Trophoblast cell (in vitro differentiated cells and primary cell): ENCODE data around the gene FLNC.

Source experiments
- DNase-seq, 2 donors: peaks; one replicate each; pipeline ENCODE4 v3.0.0-alpha.2; 2016
- H2AFZ ChIP-seq: 2 replicates; pipeline ENCODE4 v1.6.1; 2013; ENCODE audit warnings: low read length, moderate library complexity, mild to moderate bottlenecking; ENCODE audit not compliant: insufficient read depth, poor library complexity
- H2AK5ac ChIP-seq: 2 replicates; pipeline ENCODE4 v1.6.1; 2013; ENCODE audit warnings: mild to moderate bottlenecking, low read length
- H2BK120ac ChIP-seq: 2 replicates; pipeline ENCODE4 v1.6.1; 2013; ENCODE audit warnings: low read length, mild to moderate bottlenecking, moderate library complexity; ENCODE audit not compliant: insufficient read depth, poor library complexity
- H2BK12ac ChIP-seq: 2 replicates; pipeline ENCODE4 v1.6.1; 2013; ENCODE audit warnings: mild to moderate bottlenecking, low read length, moderate library complexity
- H2BK5ac ChIP-seq: 2 replicates; pipeline ENCODE4 v1.6.1; 2013; ENCODE audit warnings: low read length, low read depth, moderate library complexity, mild to moderate bottlenecking; ENCODE audit not compliant: poor library complexity
- H3K14ac ChIP-seq: 2 replicates; pipeline ENCODE4 v1.6.1; 2013; ENCODE audit warnings: mild to moderate bottlenecking, low read length
- H3K18ac ChIP-seq: 2 replicates; pipeline ENCODE4 v1.6.1; 2013; ENCODE audit warnings: mild to moderate bottlenecking, low read length
- H3K23ac ChIP-seq: 2 replicates; pipeline ENCODE4 v1.6.1; 2013; ENCODE audit warnings: low read length
- H3K27ac ChIP-seq: 2 replicates; pipeline ENCODE4 v1.5.1; 2013; ENCODE audit warnings: low read depth, mild to moderate bottlenecking, inconsistent platforms, low read length, moderate library complexity
- H3K27me3 ChIP-seq: 2 replicates; pipeline ENCODE4 v1.6.1; 2013; ENCODE audit warnings: inconsistent platforms, mild to moderate bottlenecking, low read length, moderate library complexity; ENCODE audit not compliant: insufficient read depth
- H3K36me3 ChIP-seq, 2 experiments: 1 replicate in 1 of 2; 2 replicates in 1 of 2; pipeline ENCODE4 v1.6.1; 2013; ENCODE audit warnings: low read length in 2 of 2, mild to moderate bottlenecking in 2 of 2, moderate library complexity in 1 of 2; ENCODE audit not compliant: insufficient read depth in 2 of 2, control insufficient read depth in 1 of 2
- H3K4ac ChIP-seq: 2 replicates; pipeline ENCODE4 v1.6.1; 2013; ENCODE audit warnings: low read depth, mild to moderate bottlenecking, low read length, moderate library complexity
- H3K4me1 ChIP-seq, 2 experiments: 1 replicate in 1 of 2; 2 replicates in 1 of 2; pipeline ENCODE4 v1.6.1; 2013; ENCODE audit warnings: low read length in 2 of 2, mild to moderate bottlenecking in 2 of 2, moderate library complexity in 1 of 2; ENCODE audit not compliant: insufficient read depth in 2 of 2, control insufficient read depth in 1 of 2
- H3K4me2 ChIP-seq: 2 replicates; pipeline ENCODE4 v1.6.1; 2013; ENCODE audit warnings: inconsistent platforms, mild to moderate bottlenecking, low read length, moderate library complexity
- H3K4me3 ChIP-seq: 2 replicates; pipeline ENCODE4 v1.5.1; 2013; ENCODE audit warnings: mild to moderate bottlenecking, low read depth, low read length, inconsistent platforms
- H3K79me1 ChIP-seq: one replicate; pipeline ENCODE4 v1.6.1; 2013; ENCODE audit warnings: low read length
- H3K79me2 ChIP-seq: 2 replicates; pipeline ENCODE4 v1.6.1; 2013; ENCODE audit warnings: low read length, mild to moderate bottlenecking; ENCODE audit not compliant: control insufficient read depth, insufficient read depth, poor library complexity
- H3K9ac ChIP-seq: 2 replicates; pipeline ENCODE4 v1.6.1; 2013; ENCODE audit warnings: mild to moderate bottlenecking, low read length
- H3K9me3 ChIP-seq: 2 replicates; pipeline ENCODE4 v1.6.1; 2013; ENCODE audit warnings: low read depth, mild to moderate bottlenecking, control low read depth, inconsistent platforms, low read length; ENCODE audit not compliant: insufficient read depth
- H4K12ac ChIP-seq: 2 replicates; pipeline ENCODE4 v1.6.1; 2013; ENCODE audit warnings: low read depth, mild to moderate bottlenecking, low read length, moderate library complexity
- H4K8ac ChIP-seq: 2 replicates; pipeline ENCODE4 v1.6.1; 2013; ENCODE audit warnings: low read depth, mild to moderate bottlenecking, low read length, moderate library complexity
- H4K91ac ChIP-seq: one replicate; pipeline ENCODE4 v1.6.1; 2013; ENCODE audit warnings: low read depth, mild to moderate bottlenecking, low read length, moderate library complexity
- WGBS: extraction: QIAGEN DNeasy Blood & Tissue Kit; methylation state at CpG from one replicate; pipeline ENCODE4 v1.1.7; 2013; ENCODE audit warnings: missing lambda C conversion rate; ENCODE audit not compliant: insufficient read length, insufficient coverage; ENCODE audit errors: extremely low coverage; 5-methylcytosine and 5-hydroxymethylcytosine counted together

FLNC gene

DNA sequence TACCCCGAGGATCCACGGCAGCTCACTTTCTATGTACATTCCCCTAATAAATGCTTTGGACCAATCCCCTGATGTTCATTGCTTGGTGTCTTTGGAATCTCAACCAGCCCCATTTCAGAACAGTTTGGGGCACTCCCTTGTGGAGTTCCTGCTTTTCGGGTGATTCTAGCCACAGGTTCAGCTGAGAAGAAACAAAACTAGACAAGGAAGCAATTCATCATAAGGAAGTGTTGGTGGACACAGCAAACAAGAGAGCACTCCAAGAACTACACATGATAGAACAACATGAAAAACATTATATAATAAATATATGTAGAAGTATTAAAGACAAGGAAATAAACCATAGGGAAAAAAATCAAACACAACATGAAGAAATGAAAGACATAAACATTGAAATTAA, 44.5 kb upstream of the FLNC start:
- Histone ChIP-seq H2BK120ac (no peak overlapping the region), H2BK5ac (no peak overlapping the region), H4K91ac (no peak overlapping the region), H3K23ac (no peak overlapping the region), H3K9me3 (peaks cover 3% of the 10 kb centered on the region), H3K4ac (no peak overlapping the region), H3K79me1 (no peaks in the 10 kb centered on the region), H3K4me3 (no peak overlapping the region), H3K4me2 (no peak overlapping the region), H3K27me3 (peaks cover 3% of the 10 kb centered on the region), H3K4me1 (peaks cover 0 to 3% of the 10 kb centered on the region in 2 experiments), H3K36me3 (no peaks in the 10 kb centered on the region), H3K14ac (no peak overlapping the region), H3K9ac (no peak overlapping the region), H2AK5ac (no peak overlapping the region), H3K79me2 (no peaks in the 10 kb centered on the region), H2AFZ (no peak overlapping the region), H3K18ac (no peak overlapping the region), H3K27ac (no peak overlapping the region), H4K8ac (no peak overlapping the region), H2BK12ac (no peak overlapping the region), H4K12ac (no peak overlapping the region)
- no CpG with 5 or more reads among the region's 3 CpGs for WGBS
- DNase-seq = no peak

- Histone ChIP-seq H2BK5ac (no peak overlapping the region), H3K79me2 (peaks cover 2% of the 10 kb centered on the region), H3K4me1 (peaks cover 0 to 7% of the 10 kb centered on the region in 2 experiments), H2BK12ac (no peak overlapping the region), H4K12ac (no peak overlapping the region), H3K4ac (no peak overlapping the region), H3K9me3 (peaks cover 3% of the 10 kb centered on the region), H3K27ac (no peak overlapping the region), H2AK5ac (no peak overlapping the region), H3K18ac (no peak overlapping the region), H3K79me1 (peaks cover 3% of the 10 kb centered on the region), H3K27me3 (peaks cover 6% of the 10 kb centered on the region), H3K23ac (no peak overlapping the region), H3K36me3 (no peaks in the 10 kb centered on the region), H2BK120ac (no peak overlapping the region), H4K91ac (no peak overlapping the region), H3K14ac (no peak overlapping the region), H3K4me3 (no peak overlapping the region), H3K4me2 (no peak overlapping the region), H4K8ac (no peak overlapping the region), H3K9ac (no peak overlapping the region), H2AFZ (no peak overlapping the region)
- no CpG with 5 or more reads among the region's 9 CpGs for WGBS
- DNase-seq = no peak
Observed at GRCh38 chr7:128788446-128789412, 41.5 kb upstream of the FLNC start.

- no peak overlapping the region for H2BK12ac ChIP-seq
- no peak overlapping the region for H2AFZ ChIP-seq
- H3K4me2 ChIP-seq = peak overlapping the region; percentile 88
- H3K23ac ChIP-seq = no peak overlapping the region
- H3K27ac ChIP-seq = no peak overlapping the region
- peak overlapping the region; percentile 43 for H4K12ac ChIP-seq
- WGBS = no CpG with 5 or more reads among the region's 45 CpGs
- no peak overlapping the region for H2BK120ac ChIP-seq
- no peak overlapping the region for H3K9ac ChIP-seq
- no peak overlapping the region for H3K18ac ChIP-seq
- H3K27me3 ChIP-seq = peaks cover 6% of the 10 kb centered on the region
- no peak overlapping the region for H3K4ac ChIP-seq
- peaks cover 2% of the 10 kb centered on the region for H3K79me2 ChIP-seq
- H3K14ac ChIP-seq = no peak overlapping the region
- H3K36me3 ChIP-seq = no peaks in the 10 kb centered on the region
- H2AK5ac ChIP-seq = no peak overlapping the region
- DNase-seq = no peak
- peaks cover 3% of the 10 kb centered on the region for H3K79me1 ChIP-seq
- H3K4me1 ChIP-seq = peaks cover 0 to 7% of the 10 kb centered on the region in 2 experiments
- H2BK5ac ChIP-seq = no peak overlapping the region
- H4K8ac ChIP-seq = peak overlapping the region; percentile 72
- no peak overlapping the region for H4K91ac ChIP-seq
- peak overlapping the region; percentile 77 for H3K4me3 ChIP-seq
- H3K9me3 ChIP-seq = peaks cover 3% of the 10 kb centered on the region
Observed at GRCh38 chr7:128790315-128791041, 39.7 kb upstream of the FLNC start.

DNA sequence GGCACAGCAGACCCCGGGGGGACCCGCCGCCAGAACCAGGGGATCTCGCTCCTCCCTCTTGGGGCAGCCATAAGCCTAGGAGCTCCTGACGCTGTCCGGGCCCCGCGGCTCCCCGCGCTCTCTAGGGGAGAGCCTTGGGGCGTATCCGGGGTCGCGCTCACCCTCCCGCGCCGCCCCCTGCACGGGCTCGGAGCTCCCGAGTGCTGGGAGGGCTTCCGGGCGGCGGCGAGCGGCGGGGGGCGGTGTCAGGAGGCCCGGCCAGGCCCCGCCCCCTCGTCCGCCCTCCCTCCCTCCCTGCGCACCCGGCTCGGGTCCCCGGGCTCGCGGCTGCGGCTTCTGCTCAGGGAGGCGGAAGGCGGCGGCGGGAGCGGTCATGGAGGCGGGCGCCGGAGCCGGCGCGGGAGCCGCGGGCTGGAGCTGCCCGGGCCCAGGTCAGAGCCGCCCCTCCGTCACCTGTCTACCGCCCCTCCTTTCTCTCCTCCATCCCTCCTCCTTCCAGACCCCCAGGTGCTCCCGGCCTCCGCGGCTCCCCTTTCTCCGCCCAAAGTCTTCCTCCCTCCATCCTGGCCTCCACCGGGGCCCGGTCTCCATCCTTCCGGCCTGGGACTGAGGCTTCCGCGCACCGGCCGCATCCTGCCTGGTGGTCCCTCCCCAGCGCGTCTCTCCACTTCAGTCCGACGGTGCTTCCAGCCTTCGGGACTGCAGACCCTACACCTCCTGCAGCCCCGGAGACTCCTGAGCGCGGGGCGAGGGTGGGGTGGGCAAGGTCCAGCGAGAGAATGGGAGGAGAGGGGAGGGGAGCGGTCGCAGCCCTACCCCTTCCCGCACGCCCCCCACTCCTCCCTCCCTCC, 38.9 kb upstream of the FLNC start, which contains the start of gene CCDC136:
TSS of gene CCDC136 (plus strand) at position 848 of the 851 bp plus-strand sequence. CDS start 444 bp downstream, outside the sequence.
- H3K4me2 ChIP-seq = peak within 1 kb of the TSS; percentile 88
- no peak within 1 kb of the TSS for H4K12ac ChIP-seq
- peaks cover 6% of the 10 kb centered on the region for H3K27me3 ChIP-seq
- peak within 1 kb of the TSS; percentile 39 for H3K14ac ChIP-seq
- H3K79me2 ChIP-seq = peaks cover 2% of the 10 kb centered on the region
- no CpG with 5 or more reads among the region's 80 CpGs for WGBS
- H2BK120ac ChIP-seq = no peak within 1 kb of the TSS
- peak within 1 kb of the TSS; percentile 72 for H4K8ac ChIP-seq
- no peak within 1 kb of the TSS for H3K27ac ChIP-seq
- H3K4me3 ChIP-seq = peak within 1 kb of the TSS; percentile 77
- H3K9me3 ChIP-seq = peaks cover 3% of the 10 kb centered on the region
- H2AFZ ChIP-seq = peak within 1 kb of the TSS; percentile 66
- peak within 1 kb of the TSS; percentile 10 for H3K4ac ChIP-seq
- H3K4me1 ChIP-seq = peaks cover 0 to 7% of the 10 kb centered on the region in 2 experiments
- DNase-seq = peak in 1 of 2 donors; percentile 57
- no peaks in the 10 kb centered on the region for H3K36me3 ChIP-seq
- H3K9ac ChIP-seq = no peak within 1 kb of the TSS
- H2AK5ac ChIP-seq = no peak within 1 kb of the TSS
- no peak within 1 kb of the TSS for H3K23ac ChIP-seq
- H3K18ac ChIP-seq = peak within 1 kb of the TSS; percentile 60
- H4K91ac ChIP-seq = peak within 1 kb of the TSS; percentile 70
- peaks cover 3% of the 10 kb centered on the region for H3K79me1 ChIP-seq
- no peak within 1 kb of the TSS for H2BK12ac ChIP-seq
- H2BK5ac ChIP-seq = no peak within 1 kb of the TSS
